RPMI8226 (cell line): ENCODE results near the gene SMYD5.
"Not testable (repeated sequence)": the region's sequence is repeated elsewhere in the genome, so short reads cannot be mapped to it uniquely, and the experiment has no call there.

ENCODE experiments used
- DNase-seq: peaks from one replicate; pipeline ENCODE4 v3.0.0-alpha.2; 2015

Gene SMYD5

DNA sequence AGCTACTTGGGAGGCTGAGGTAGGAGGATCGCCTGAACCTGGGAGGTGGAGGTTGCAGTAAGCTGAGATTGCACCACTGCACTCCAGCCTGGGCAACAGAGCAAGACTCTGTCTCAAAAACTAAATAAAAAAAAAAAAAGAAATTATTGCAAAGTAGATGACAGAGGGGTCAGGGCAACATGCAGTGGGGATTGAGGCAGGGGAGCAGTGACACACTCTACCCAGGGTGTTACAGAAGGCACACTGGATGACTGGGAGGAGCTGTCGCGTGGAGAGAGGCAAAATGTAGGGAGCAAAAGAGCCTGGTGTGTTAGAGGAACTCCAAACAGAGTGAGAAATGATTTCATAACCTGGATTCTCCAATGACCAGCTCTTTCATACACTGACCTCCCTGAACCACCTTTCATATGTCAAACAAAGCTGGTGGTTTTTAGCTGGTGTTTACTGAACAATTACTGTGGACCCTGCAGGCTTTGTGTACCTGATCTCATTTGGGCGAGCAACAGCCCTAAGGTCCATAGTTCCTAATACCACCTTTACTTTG lies 48.1 kb downstream of the SMYD5 start:
- DNase-seq = no peak

GRCh38 chr2:73262691-73263429 lies 48.8 kb downstream of the SMYD5 start:
- not testable (repeated sequence) for DNase-seq

DNA sequence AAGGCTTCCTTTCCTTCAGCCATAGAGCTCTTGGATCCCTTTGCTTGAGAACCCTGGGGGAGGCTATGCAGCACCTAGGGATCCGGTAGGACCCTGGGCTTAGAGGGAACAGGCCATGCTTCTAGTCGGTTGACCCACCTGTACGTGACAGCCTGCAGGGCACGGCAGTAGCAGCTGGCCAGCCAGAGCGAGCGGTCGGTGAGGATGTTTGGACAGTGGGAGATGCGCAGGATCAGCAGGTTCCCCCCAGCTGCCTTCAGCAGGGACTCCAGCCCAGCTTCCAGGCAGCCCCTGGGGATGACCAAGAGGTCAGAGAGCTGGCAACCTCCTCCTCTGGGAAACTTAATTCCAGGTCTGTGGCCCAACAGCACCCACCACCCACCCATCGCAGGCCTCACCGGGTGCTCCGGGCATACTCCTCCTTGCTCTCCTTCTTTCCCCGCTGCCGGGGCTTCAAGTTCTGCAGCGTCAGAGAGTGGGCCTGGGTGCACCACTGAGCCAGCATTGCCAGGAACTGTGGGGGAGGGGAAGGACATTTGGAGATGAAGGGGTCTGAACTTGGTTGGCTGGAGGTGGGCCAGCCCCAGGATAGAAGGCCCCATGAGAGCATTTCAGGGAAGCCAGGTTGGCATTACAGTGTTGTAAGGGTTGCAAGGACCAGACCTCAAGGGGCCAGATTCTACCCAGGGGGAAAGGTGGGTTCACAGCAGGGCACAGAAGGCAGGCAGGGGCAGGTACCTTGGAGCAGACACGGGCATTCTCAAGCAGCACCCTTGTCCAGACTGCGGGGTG lies 49.7 kb downstream of the SMYD5 start:
- DNase-seq = no peak

GRCh38 chr2:73264332-73264606 lies 50.2 kb downstream of the SMYD5 start:
- DNase-seq = no peak

DNA sequence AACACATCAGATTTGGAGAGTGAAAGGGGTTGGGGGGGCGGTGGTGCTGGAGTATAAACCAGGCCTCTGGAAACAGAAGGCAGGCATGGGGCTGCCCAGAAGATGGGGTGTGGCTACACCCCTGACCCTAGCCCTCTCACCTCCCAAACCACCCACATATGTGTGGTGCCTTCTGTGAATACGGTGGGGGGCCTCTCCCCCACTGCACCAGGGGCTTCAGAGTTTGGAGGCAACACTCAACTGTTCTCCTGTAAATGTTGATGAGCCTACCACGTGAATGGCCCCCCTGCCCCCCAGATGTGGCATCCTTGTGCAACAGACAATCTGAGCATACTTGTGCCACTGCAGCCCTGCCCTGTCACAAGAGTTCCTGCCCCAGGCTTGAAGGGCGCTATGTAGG lies 50.7 kb downstream of the SMYD5 start:
- DNase-seq = no peak

DNA sequence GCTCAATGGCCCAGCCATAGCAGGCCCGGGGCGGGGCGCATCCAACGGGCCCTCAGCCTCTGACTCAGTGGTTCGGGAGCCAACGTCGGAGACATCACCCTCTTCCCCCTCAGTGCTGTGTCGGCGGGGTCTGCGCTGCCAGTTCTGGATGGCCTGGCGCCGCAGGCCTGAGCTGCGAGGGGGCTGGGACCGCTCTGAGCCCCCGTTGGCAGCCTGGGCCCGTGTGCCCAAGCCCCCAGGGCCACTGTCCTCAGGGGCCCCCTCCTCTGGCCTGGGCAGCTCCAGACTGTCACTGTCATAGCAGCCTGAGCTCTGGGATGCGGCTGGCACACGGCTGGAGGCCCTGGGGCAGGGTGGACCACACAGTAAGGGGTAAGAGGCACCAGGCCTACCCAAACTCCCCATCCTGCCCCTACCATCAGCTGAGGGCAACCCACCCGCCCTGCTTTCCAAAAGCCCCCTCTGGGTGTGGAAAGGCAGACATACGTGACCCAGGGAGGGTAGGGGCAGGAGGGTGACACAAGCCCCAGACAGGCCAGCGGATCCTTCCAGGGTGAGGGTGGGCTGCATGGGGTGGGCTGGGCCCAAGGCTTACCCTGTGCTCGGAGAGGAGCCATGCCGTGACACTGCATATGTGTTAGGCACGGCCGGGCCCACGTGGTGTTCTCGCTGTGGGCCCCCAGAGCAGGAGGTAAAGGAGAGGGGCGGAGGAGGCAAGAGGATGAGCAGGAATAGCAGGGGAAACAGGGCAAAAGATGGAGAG lies 51.4 kb downstream of the SMYD5 start:
- DNase-seq = no peak

- no peak for DNase-seq
Measured at GRCh38 chr2:73266061-73266901, 52.2 kb downstream of the SMYD5 start.

- DNase-seq = no peak
Measured at GRCh38 chr2:73267008-73267407, 53.0 kb downstream of the SMYD5 start.

- no peak for DNase-seq
Measured at GRCh38 chr2:73268366-73268829, 54.4 kb downstream of the SMYD5 start.

DNA sequence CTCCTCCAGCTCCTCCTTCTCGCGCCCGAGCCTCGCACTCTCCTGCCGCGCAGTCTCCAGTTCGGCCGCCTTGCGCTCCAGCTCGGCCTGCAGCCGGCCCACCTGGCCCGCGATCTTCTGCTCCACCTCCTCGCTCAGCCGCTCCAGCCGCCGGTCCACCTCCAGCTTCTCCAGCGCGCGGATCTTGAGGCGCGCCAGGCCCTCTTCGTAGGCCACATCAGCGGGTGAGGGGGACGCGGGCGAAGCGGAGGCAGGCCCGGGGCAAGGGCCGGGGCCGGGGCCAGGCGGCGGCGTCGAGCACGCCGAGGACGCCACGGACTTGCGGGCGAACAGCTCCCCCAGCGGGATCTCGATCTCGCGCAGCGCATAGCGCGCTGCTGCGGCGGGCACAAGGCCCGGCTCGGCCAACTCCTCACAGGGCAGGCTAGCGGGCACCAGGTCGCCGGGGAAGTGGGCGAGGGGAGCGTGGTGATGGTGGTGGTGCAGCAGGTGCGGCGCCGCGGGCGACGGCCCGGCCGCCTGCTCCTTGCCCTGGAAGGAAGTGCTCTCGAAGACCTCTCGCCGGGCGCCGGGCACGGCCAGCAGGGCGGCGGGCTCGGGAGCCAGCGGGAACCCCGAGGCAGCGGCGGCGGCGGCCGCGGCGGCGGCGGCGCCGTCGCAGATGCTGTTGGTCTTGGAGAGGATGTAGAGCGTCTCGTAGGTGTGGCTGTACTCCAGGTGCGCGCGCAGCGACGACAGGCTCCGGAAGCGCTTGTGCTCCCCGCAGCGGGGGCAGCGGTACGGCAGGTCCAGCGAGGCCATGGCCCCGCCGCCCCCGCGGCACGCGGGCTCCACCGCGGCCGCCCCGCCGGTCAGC lies 55.0 kb downstream of the SMYD5 start:
- DNase-seq = no peak

DNA sequence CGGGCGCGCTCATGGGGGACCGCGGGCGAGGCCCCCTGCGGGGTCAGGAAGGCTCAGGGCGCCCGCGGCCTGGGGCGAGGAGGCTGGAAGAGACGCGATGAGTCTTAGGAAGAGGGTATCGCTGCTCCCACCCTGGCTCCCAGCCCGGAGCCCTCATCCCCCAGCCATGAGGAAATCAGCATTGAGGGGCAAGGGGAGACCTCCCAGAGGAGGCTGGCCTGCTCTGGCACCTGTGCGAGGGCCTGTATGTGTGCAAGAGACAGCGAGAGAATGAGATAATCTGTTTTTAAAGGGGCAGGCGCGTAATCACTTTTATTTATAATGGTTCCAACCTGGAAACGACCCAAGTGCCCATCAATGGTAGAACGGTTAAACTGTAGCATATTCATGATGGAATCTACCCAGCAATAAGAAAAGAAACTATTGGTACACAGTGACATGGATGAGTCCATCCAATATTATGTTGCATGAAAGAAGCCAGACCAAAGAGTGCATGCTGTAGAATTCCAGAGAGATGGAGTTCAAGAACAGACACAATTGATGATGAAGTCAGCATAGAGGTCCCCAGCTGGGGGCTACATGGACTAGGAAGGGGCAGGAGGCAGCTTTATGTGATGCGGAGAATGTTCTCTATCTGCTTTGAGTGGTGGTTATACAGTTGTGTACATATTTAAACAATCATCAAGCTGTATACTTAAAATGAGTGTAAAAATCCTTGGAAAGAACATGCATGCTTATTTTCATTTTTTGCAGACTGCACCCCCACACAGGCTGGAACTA lies 55.8 kb downstream of the SMYD5 start:
- DNase-seq = no peak

- DNase-seq = no peak
Measured at GRCh38 chr2:73272270-73272669, 58.2 kb downstream of the SMYD5 start.
